DOHH2 (cell line): Measurements from ENCODE around the gene ECHS1.

Source experiments
- H3F3A ChIP-seq: fragments of 200-600 bp; sonication (generic), shearing (Covaris generic); 2 replicates; pipeline ENCODE4 v1.6.0; 2016; ENCODE audit warnings: antibody characterized with exemption, mild to moderate bottlenecking; ENCODE audit not compliant: control insufficient read depth, insufficient read depth
- H3K27ac ChIP-seq: fragments of 200-600 bp; sonication (generic); 2 replicates; pipeline ENCODE4 v1.5.1; 2014; ENCODE audit warnings: low read depth, mild to moderate bottlenecking, low read length, moderate library complexity
- H3K27me3 ChIP-seq: fragments of 200-600 bp; sonication (generic); 2 replicates; pipeline ENCODE4 v1.6.1; 2014; ENCODE audit warnings: mild to moderate bottlenecking, low read length, mixed read lengths; ENCODE audit not compliant: control insufficient read depth
- H3K36me3 ChIP-seq: fragments of 200-600 bp; sonication (generic); 2 replicates; pipeline ENCODE4 v1.6.1; 2014; ENCODE audit warnings: mild to moderate bottlenecking, low read length, moderate library complexity, mixed read lengths; ENCODE audit not compliant: control insufficient read depth
- H3K4me1 ChIP-seq: fragments of 200-600 bp; sonication (generic); 2 replicates; pipeline ENCODE4 v1.6.1; 2014; ENCODE audit warnings: mild to moderate bottlenecking, low read length, mixed read lengths; ENCODE audit not compliant: control insufficient read depth
- H3K4me2 ChIP-seq: fragments of 200-600 bp; sonication (generic); 2 replicates; pipeline ENCODE4 v1.6.0; 2014; ENCODE audit warnings: mild to moderate bottlenecking, low read length, moderate library complexity
- H3K4me3 ChIP-seq: fragments of 200-600 bp; sonication (generic); 2 replicates; pipeline ENCODE4 v1.5.1; 2014; ENCODE audit warnings: mild to moderate bottlenecking, low read length, mixed read lengths
- H3K79me2 ChIP-seq: fragments of 200-600 bp; sonication (generic); 2 replicates; pipeline ENCODE4 v1.6.1; 2014; ENCODE audit warnings: mild to moderate bottlenecking, low read length, mixed read lengths; ENCODE audit not compliant: control insufficient read depth
- H3K9me2 ChIP-seq: fragments of 200-600 bp; sonication (generic); replicated peaks from 2 replicates; pipeline ENCODE4 v1.6.1; 2014; ENCODE audit warnings: mild to moderate bottlenecking, low read length, mixed read lengths; ENCODE audit not compliant: control insufficient read depth
- H3K9me3 ChIP-seq: fragments of 200-600 bp; sonication (generic); 2 replicates; pipeline ENCODE4 v1.6.1; 2014; ENCODE audit warnings: antibody characterized with exemption, low read length, mixed read lengths; ENCODE audit not compliant: control insufficient read depth, insufficient read depth
- H4K20me1 ChIP-seq: fragments of 200-600 bp; sonication (generic); 2 replicates; pipeline ENCODE4 v1.6.0; 2014; ENCODE audit warnings: low read depth, mild to moderate bottlenecking, antibody characterized with exemption, low read length, moderate library complexity; ENCODE audit not compliant: control insufficient read depth, insufficient read depth
- CTCF ChIP-seq: fragments of 200-600 bp; sonication (generic); IDR thresholded peaks from one replicate; pipeline ENCODE4 v1.5.1; 2014; ENCODE audit warnings: antibody characterized with exemption, mild to moderate bottlenecking, low read depth, low read length; ENCODE audit not compliant: poor library complexity, severe bottlenecking
- EZH2phosphoT487 ChIP-seq: fragments of 200-600 bp; sonication (generic); IDR thresholded peaks from 2 replicates; pipeline ENCODE4 v1.6.1; 2017; ENCODE audit warnings: borderline replicate concordance, mild to moderate bottlenecking, antibody characterized with exemption, low read length, moderate library complexity, mixed read lengths

ECHS1 gene

GRCh38 chr10:133361773-133362441, 11.2 kb downstream of the ECHS1 start:
- Histone ChIP-seq H3K79me2 (no peaks in the 10 kb centered on the region), H3K4me1 (peaks cover 3% of the 10 kb centered on the region; the same call in 1 of the 2 replicates), H3K27me3 (no peaks in the 10 kb centered on the region), H3K9me2 (no peaks in the 10 kb centered on the region), H4K20me1 (no peaks in the 10 kb centered on the region), H3K27ac (no peak overlapping the region), H3F3A (no peaks in the 10 kb centered on the region), H3K4me2 (no peak overlapping the region), H3K36me3 (peaks cover 18% of the 10 kb centered on the region; the same call in 1 of the 2 replicates), H3K9me3 (no peaks in the 10 kb centered on the region), H3K4me3 (no peak overlapping the region)
- TF ChIP-seq EZH2phosphoT487: no peak
- no peak for TF ChIP-seq CTCF

GRCh38 chr10:133361227-133361626, 11.9 kb downstream of the ECHS1 start:
- Histone ChIP-seq H3K79me2 (no peaks in the 10 kb centered on the region), H3K4me3 (no peak overlapping the region), H3K4me2 (no peak overlapping the region), H3F3A (no peaks in the 10 kb centered on the region), H3K4me1 (peaks cover 8% of the 10 kb centered on the region; the same call in 1 of the 2 replicates), H3K27me3 (no peaks in the 10 kb centered on the region), H3K27ac (no peak overlapping the region), H3K9me3 (no peaks in the 10 kb centered on the region), H3K36me3 (peaks cover 15% of the 10 kb centered on the region; the same call in 1 of the 2 replicates), H4K20me1 (no peaks in the 10 kb centered on the region), H3K9me2 (no peaks in the 10 kb centered on the region)
- no peak for TF ChIP-seq EZH2phosphoT487
- TF ChIP-seq CTCF: no peak

- Histone ChIP-seq H3F3A (no peaks in the 10 kb centered on the region), H3K27me3 (no peaks in the 10 kb centered on the region), H4K20me1 (no peaks in the 10 kb centered on the region), H3K9me2 (no peaks in the 10 kb centered on the region), H3K4me2 (no peak overlapping the region), H3K27ac (no peak overlapping the region), H3K79me2 (no peaks in the 10 kb centered on the region), H3K4me1 (peaks cover 8% of the 10 kb centered on the region; the same call in 1 of the 2 replicates), H3K9me3 (no peaks in the 10 kb centered on the region), H3K36me3 (peaks cover 4% of the 10 kb centered on the region; the same call in 1 of the 2 replicates), H3K4me3 (no peak overlapping the region)
- TF ChIP-seq EZH2phosphoT487: no peak
- no peak for TF ChIP-seq CTCF
Measured at GRCh38 chr10:133359972-133360610, 13.1 kb downstream of the ECHS1 start.
